COLO668 (cell line): Measurements from ENCODE around the gene SOX13.

ENCODE experiments used
- DNase-seq: peaks from one replicate; lab custom pipeline; 2025; ENCODE audit not compliant: unreplicated experiment; lab: John Stamatoyannopoulos, UW

SOX13 gene

GRCh38 chr1:204151552-204152309 is 78.8 kb downstream of the SOX13 start, which contains the start of gene ETNK2:
Gene ETNK2 (minus strand): TSS chr1:204152044. CDS start chr1:204151852, 192 bp downstream.
- DNase-seq = peak; percentile 68

- no peak for DNase-seq
Measured at GRCh38 chr1:204152310-204153044, 79.6 kb downstream of the SOX13 start.

- no peak for DNase-seq
Measured at GRCh38 chr1:204153667-204154066, 80.8 kb downstream of the SOX13 start.

- peak; percentile 39 for DNase-seq
Measured at GRCh38 chr1:204154568-204155255, 81.8 kb downstream of the SOX13 start.

- no peak for DNase-seq
Measured at GRCh38 chr1:204155881-204156280, 83.0 kb downstream of the SOX13 start.

- DNase-seq = no peak
Measured at GRCh38 chr1:204157962-204158361, 85.0 kb downstream of the SOX13 start.

GRCh38 chr1:204161609-204162493 is 88.9 kb downstream of the SOX13 start:
- DNase-seq = no peak

GRCh38 chr1:204162494-204163074 is 89.7 kb downstream of the SOX13 start:
- DNase-seq = peak; percentile 84

GRCh38 chr1:204166219-204166618 is 93.3 kb downstream of the SOX13 start, which contains the start of gene REN:
Gene REN (minus strand): TSS chr1:204166337. CDS start chr1:204166293, 44 bp downstream.
- no peak for DNase-seq

GRCh38 chr1:204167730-204168129 is 94.8 kb downstream of the SOX13 start:
- DNase-seq = no peak

GRCh38 chr1:204169858-204170257 is 96.9 kb downstream of the SOX13 start:
- DNase-seq = no peak

- no peak for DNase-seq
Measured at GRCh38 chr1:204170494-204171155, 97.7 kb downstream of the SOX13 start.

GRCh38 chr1:204171751-204172178 is 98.8 kb downstream of the SOX13 start:
- no peak for DNase-seq

- no peak for DNase-seq
Measured at GRCh38 chr1:204172404-204173029, 99.6 kb downstream of the SOX13 start.

- no peak for DNase-seq
Measured at GRCh38 chr1:204174958-204175357, 102.0 kb downstream of the SOX13 start.

- no peak for DNase-seq
Measured at GRCh38 chr1:204176049-204176448, 103.1 kb downstream of the SOX13 start.

GRCh38 chr1:204177133-204177532 is 104.2 kb downstream of the SOX13 start:
- DNase-seq = no peak
